GM19240 (cell line): ENCODE data around the gene RPIA.
"Not testable (repeated sequence)": the region's sequence is repeated elsewhere in the genome, so short reads cannot be mapped to it uniquely, and the experiment has no call there.

Source experiments
- DNase-seq: peaks from one replicate; pipeline ENCODE4 v3.0.0; 2011; ENCODE audit warnings: low spot score; ENCODE audit not compliant: insufficient read length

RPIA gene

DNA sequence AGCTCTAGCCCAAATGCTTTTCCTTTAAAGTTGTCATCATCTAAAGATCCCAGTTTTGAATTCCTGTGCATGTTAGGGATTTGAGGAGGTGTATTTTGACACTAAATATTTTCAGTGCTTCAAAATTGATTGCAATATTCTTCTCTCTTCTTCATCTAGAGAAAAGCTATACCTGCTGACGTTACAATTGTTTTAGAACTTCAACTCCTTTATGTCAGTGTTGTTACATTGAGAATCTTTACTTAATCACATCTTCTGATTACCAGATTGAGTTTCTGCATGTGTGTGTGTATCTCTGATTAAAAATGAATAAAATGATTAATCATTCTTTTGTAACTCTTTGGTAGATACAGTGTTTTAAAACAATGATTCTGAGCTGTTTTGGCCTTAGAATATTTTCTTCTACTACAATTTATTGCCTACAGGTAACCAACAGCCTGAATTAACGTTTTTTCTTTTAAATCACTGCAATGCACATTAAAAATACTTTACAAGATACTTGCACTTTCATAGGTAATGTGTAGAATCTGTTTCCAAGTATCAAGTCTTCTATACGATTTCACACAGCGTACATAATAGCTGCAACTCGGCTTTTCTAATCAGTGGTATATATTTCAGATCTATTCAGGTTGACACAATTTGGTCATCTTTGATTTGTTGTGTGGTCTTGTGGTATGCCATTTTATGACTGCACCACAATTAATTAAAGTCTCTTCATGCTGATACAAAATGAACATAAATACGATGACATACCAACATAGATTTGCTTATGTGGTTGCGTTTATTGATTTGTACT, 82.0 kb downstream of the RPIA start:
- not testable (repeated sequence) for DNase-seq

DNA sequence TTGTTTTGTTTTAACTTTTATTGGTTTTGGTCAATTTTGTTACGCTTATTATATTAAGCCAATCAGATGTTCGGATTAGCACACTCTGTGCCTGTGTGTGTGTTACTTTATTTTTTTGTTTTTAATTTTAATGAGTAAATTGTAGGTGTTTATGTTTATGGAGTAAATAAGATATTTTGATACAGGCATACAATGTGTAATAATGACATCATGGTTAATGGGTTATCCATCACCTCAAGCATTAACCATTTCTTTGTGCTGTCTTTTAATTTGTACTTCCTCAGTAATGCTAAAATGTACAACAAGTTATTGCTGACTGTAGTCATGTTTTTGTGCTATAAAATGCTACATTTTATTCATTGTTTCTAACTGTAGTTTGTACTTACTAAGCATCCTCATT, 97.7 kb downstream of the RPIA start:
- DNase-seq: not testable (repeated sequence)

DNA sequence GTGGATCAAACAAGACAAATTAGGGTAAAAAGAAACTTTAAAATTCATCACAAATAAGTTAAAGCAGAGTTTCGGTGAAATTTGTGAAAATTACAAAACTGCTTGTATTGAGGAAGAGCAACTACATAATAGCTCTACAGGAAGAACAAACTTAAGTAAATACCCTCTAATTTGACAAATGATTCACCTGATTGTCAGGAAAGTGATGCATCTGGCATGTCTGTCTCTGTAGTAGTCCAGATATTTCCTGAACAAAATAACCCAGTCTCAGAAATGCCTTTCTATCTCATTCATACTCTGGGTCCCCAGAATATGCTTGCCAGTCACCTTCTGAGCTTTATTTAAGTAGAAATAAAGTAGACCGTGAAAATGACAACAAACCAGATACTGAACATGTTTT, 104.5 kb downstream of the RPIA start:
- not testable (repeated sequence) for DNase-seq

DNA sequence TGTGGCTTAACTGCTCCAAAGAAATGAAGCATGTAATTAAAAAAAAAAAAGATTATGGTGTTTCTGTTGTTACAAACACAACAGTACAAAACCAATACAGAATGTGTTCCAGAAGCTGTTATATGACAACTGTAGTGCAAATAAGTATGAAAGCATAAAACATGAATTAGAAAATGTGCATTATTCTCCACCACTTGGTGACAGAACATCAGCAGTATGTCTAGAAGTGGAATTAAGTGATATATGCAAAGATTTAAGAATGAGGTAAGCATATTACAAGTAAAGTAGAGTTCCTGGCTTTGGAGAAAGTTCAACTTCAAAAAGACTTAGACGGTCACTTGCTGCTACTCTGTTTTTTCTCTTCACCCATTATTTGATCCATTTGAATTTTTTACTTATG, 105.0 kb downstream of the RPIA start:
- not testable (repeated sequence) for DNase-seq

DNA sequence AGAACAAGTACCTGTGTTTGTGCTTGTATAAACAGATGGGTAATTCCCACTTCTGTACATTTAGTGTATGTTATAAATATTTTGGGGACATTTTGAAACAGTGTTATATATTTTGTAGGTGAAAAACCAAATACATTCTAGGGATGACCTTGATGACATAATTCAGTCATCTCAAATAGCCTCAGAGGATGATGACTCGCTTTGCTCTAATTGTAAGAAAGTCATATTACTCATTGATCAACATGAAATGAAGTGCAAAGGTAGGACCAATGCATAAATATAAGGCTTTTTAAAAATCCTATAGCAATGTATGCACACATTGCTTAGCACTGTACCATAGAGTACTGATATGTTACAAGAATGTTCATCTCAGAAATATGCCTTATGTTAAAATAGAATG, 105.7 kb downstream of the RPIA start:
- DNase-seq: not testable (repeated sequence)
